Natural killer cell (primary cell): ENCODE measurements around the gene ZNF652. TPM values are rescaled to one million over a fixed set of nuclear protein-coding genes. Genes with fewer than 3 reads are reported as not detected.

ENCODE experiments used
- ATAC-seq, 3 donors: fragments of 150-1000 bp in 2 of 3; fragments of 200-7000 bp in 1 of 3; cut with Tn5 transposase; 1 replicate in 1 of 3; 2 replicates in 2 of 3; pipeline ENCODE4 v1.10.0; 2021; ENCODE audit warnings: mild to moderate bottlenecking in 2 of 3, moderate library complexity in 2 of 3
- DNase-seq, 2 donors: peaks; one replicate each; pipeline versions ENCODE4 v3.0.0 to v3.0.0-alpha.2; 2013 to 2021; ENCODE audit warnings: mixed read lengths in 1 of 2
- H3K27ac ChIP-seq: one replicate; pipeline ENCODE4 v1.5.1; 2013; ENCODE audit warnings: mild to moderate bottlenecking, low read length
- H3K27me3 ChIP-seq: one replicate; pipeline ENCODE4 v1.6.1; 2013; ENCODE audit warnings: low read length; ENCODE audit not compliant: control insufficient read depth, insufficient read depth
- H3K36me3 ChIP-seq: one replicate; pipeline ENCODE4 v1.6.1; 2013; ENCODE audit warnings: low read length; ENCODE audit not compliant: control insufficient read depth, insufficient read depth
- H3K4me1 ChIP-seq: one replicate; pipeline ENCODE4 v1.6.1; 2013; ENCODE audit warnings: low read length; ENCODE audit not compliant: control insufficient read depth, insufficient read depth
- H3K4me3 ChIP-seq: one replicate; pipeline ENCODE4 v1.5.1; 2013; ENCODE audit warnings: low read length
- H3K9me3 ChIP-seq: one replicate; pipeline ENCODE4 v1.6.1; 2013; ENCODE audit warnings: low read length; ENCODE audit not compliant: control insufficient read depth, insufficient read depth
- H3K27ac Mint-ChIP-seq, 2 donors: one replicate each; pipeline ENCODE4 v1.8.0; 2022; ENCODE audit warnings: mild to moderate bottlenecking in 2 of 2, mixed read lengths in 2 of 2, moderate library complexity in 1 of 2
- H3K27me3 Mint-ChIP-seq, 2 donors: one replicate each; pipeline ENCODE4 v1.8.0; 2022; ENCODE audit warnings: low read depth in 2 of 2, mixed read lengths in 2 of 2
- H3K36me3 Mint-ChIP-seq: one replicate; pipeline ENCODE4 v1.8.0; 2022; ENCODE audit warnings: mixed read lengths
- H3K4me1 Mint-ChIP-seq, 2 donors: one replicate each; pipeline ENCODE4 v1.8.0; 2022; ENCODE audit warnings: mixed read lengths in 2 of 2
- H3K4me3 Mint-ChIP-seq: one replicate; pipeline ENCODE4 v1.8.0; 2022; ENCODE audit warnings: mild to moderate bottlenecking, moderate library complexity, mixed read lengths
- H3K9me3 Mint-ChIP-seq, 2 donors: one replicate each; pipeline ENCODE4 v1.8.0; 2022; ENCODE audit warnings: mixed read lengths in 2 of 2
- CTCF ChIP-seq: fragments of 200-600 bp; IDR thresholded peaks from one replicate; pipeline ENCODE4 v1.8.0; 2022; ENCODE audit warnings: antibody characterized with exemption
- WGBS: methylation state at CpG from one replicate; pipeline ENCODE4 v1.1.7; 2013; ENCODE audit warnings: missing lambda C conversion rate; ENCODE audit not compliant: insufficient coverage; 5-methylcytosine and 5-hydroxymethylcytosine counted together
- intact Hi-C: fragments of 100-400 bp; cut with micrococcal nuclease; formaldehyde crosslinking; loops from one replicate; pipeline ENCODE4 v1.14.2; 2022
- total RNA-seq, 4 donors: library from RNA; stranded (reverse); fragments of 120-200 nt in 1 of 4; gene quantifications; one replicate each; pipeline versions ENCODE4 v1.2.3 to v1.2.4, GENCODE V29; 2013 to 2022

Gene ZNF652
- total RNA-seq, 3 donors from 2014 or later (not counting 1 experiment from before 2014, with no cell fraction given), result 53.8 to 79.1 (median 73.3) TPM

GRCh38 chr17:49356320-49356719 is 5.7 kb downstream of the ZNF652 start:
- ATAC-seq, result no peak
- Mint-ChIP-seq H3K9me3 (no peaks in the 10 kb centered on the region), H3K27me3 (no peaks in the 10 kb centered on the region), H3K27ac (peak overlapping the region in 1 of 2 donors; percentile 85), H3K4me3 (no peak overlapping the region), H3K36me3 (no peaks in the 10 kb centered on the region), H3K4me1 (peaks cover 47 to 51% of the 10 kb centered on the region in 2 donors)
- TF ChIP-seq CTCF, result no peak
- DNase-seq, result no peak
- intact Hi-C loops, result no loop called here
- H3K36me3 ChIP-seq, result no peaks in the 10 kb centered on the region
- H3K9me3 ChIP-seq, result no peaks in the 10 kb centered on the region
- peak overlapping the region; percentile 21 for H3K27ac ChIP-seq
- 92% methylated on average over 5 of the region's 5 CpGs for WGBS
- no peak overlapping the region for H3K4me3 ChIP-seq
- peaks cover 40% of the 10 kb centered on the region for H3K4me1 ChIP-seq
- H3K27me3 ChIP-seq, result no peaks in the 10 kb centered on the region

GRCh38 chr17:49353607-49354006 is 8.4 kb downstream of the ZNF652 start:
- Histone ChIP-seq H3K27ac (peak overlapping the region; percentile 29), H3K9me3 (no peaks in the 10 kb centered on the region), H3K4me3 (no peak overlapping the region), H3K36me3 (peaks cover 5% of the 10 kb centered on the region), H3K27me3 (no peaks in the 10 kb centered on the region), H3K4me1 (peaks cover 30% of the 10 kb centered on the region)
- peak in 1 of 3 donors; percentile 33 for ATAC-seq
- DNase-seq, result no peak
- no peak overlapping the region for H3K4me3 Mint-ChIP-seq
- H3K9me3 Mint-ChIP-seq, result no peaks in the 10 kb centered on the region
- intact Hi-C loops, result no loop called here
- no peaks in the 10 kb centered on the region for H3K27me3 Mint-ChIP-seq
- 47% methylated on average over 1 of the region's 1 CpG for WGBS
- no peaks in the 10 kb centered on the region for H3K36me3 Mint-ChIP-seq
- TF ChIP-seq CTCF, result no peak
- H3K27ac Mint-ChIP-seq, result peak overlapping the region; percentile 29 to 79
- peaks cover 20 to 24% of the 10 kb centered on the region in 2 donors for H3K4me1 Mint-ChIP-seq

- Mint-ChIP-seq H3K4me3 (peak overlapping the region; percentile 2), H3K36me3 (no peaks in the 10 kb centered on the region), H3K27me3 (no peaks in the 10 kb centered on the region), H3K27ac (peak overlapping the region; percentile 66 to 79), H3K4me1 (peaks cover 16 to 21% of the 10 kb centered on the region in 2 donors), H3K9me3 (no peaks in the 10 kb centered on the region)
- H3K9me3 ChIP-seq, result no peaks in the 10 kb centered on the region
- H3K36me3 ChIP-seq, result peaks cover 5% of the 10 kb centered on the region
- H3K4me3 ChIP-seq, result no peak overlapping the region
- intact Hi-C loops, result no loop called here
- H3K27me3 ChIP-seq, result no peaks in the 10 kb centered on the region
- no peak for TF ChIP-seq CTCF
- peak overlapping the region; percentile 29 for H3K27ac ChIP-seq
- no peak for ATAC-seq
- 96% methylated on average over 5 of the region's 6 CpGs for WGBS
- DNase-seq, result no peak
- peaks cover 29% of the 10 kb centered on the region for H3K4me1 ChIP-seq
Observed at GRCh38 chr17:49352587-49353154, 9.4 kb downstream of the ZNF652 start.
